Right lobe of liver (tissue), 4 donors: ENCODE measurements around the gene FBXO15.

ENCODE experiments used
- CTCF ChIP-seq, 4 donors: fragments of 200-600 bp in 3 of 4; fragments of 450-650 bp in 1 of 4; IDR thresholded peaks; one replicate each; pipeline versions ENCODE4 v1.5.1 to v1.8.0; 2016 to 2022; ENCODE audit warnings: antibody characterized with exemption in 4 of 4, mild to moderate bottlenecking in 2 of 4
- POLR2A ChIP-seq: fragments of 450-650 bp; IDR thresholded peaks from one replicate; pipeline ENCODE4 v1.6.1; 2017; ENCODE audit warnings: antibody characterized with exemption, mild to moderate bottlenecking
- donor health status: DM: no; HTN: no; CAD: no.
- donor health status: DM: no; HTN: no; CAD: no.
- donor health status: DM: no; HTN: yes; CAD: no.

- TF ChIP-seq CTCF (IDR thresholded peaks at IDR 0.05) (no peak), POLR2A (no peak)
Observed at GRCh38 chr18:74152857-74153256, 5.2 kb upstream of the FBXO15 start.
